Measurements from ENCODE around the gene F12.

DNA sequence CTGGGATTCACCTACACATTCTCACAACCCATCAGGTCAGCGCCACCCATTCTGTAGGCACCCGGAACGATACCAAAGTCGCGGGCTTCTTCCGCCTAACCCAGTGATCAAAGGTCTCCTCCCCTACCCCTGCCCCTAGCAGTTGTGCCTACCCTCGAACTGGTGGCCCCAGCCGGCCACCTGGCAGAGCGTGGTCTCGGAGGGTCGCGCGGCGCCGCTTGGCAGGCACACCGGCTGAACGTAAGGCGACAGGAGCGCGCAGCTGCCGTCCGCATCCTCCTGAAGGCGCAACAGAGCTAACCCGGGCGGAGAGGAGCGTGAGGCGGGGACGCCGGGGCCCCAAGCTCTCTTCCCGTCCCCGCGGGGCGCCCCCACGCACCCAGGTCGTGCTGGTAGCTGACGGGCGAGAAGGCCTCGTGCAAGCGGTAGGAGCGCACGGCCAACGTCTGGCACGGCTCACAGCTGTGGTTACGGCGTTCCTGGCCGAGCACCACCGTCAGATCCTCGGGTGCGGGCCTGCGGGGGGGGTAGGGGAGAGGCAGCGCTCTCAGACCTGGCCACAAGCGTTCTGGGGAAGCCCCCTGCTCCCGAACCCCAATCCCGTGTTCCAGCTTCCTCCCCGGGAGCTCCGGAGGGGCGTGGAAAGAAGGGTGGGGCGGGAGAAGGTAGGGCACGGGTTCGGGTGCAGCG, 6.1 kb downstream of the F12 start:
- TF ChIP-seq POLR2AphosphoS5 (IDR thresholded peaks at IDR 0.05; ENCODE audit: low read depth, low read length) (no peak), GABPA (IDR thresholded peaks at IDR 0.05; ENCODE audit: low read depth) (no peak), TAF1 (IDR thresholded peaks at IDR 0.05; ENCODE audit: borderline replicate concordance, low read depth, low read length) (no peak), CHD2 (IDR thresholded peaks at IDR 0.05; ENCODE audit: low read length, partially characterized antibody) (no peak), RXRA (IDR thresholded peaks at IDR 0.05; ENCODE audit: borderline replicate concordance, low read depth) (no peak)
- TF ChIP-seq, protein P1, sequence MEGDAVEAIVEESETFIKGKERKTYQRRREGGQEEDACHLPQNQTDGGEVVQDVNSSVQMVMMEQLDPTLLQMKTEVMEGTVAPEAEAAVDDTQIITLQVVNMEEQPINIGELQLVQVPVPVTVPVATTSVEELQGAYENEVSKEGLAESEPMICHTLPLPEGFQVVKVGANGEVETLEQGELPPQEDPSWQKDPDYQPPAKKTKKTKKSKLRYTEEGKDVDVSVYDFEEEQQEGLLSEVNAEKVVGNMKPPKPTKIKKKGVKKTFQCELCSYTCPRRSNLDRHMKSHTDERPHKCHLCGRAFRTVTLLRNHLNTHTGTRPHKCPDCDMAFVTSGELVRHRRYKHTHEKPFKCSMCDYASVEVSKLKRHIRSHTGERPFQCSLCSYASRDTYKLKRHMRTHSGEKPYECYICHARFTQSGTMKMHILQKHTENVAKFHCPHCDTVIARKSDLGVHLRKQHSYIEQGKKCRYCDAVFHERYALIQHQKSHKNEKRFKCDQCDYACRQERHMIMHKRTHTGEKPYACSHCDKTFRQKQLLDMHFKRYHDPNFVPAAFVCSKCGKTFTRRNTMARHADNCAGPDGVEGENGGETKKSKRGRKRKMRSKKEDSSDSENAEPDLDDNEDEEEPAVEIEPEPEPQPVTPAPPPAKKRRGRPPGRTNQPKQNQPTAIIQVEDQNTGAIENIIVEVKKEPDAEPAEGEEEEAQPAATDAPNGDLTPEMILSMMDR (IDR thresholded peaks at IDR 0.05), result no peak
- TF ChIP-seq, protein P2, sequence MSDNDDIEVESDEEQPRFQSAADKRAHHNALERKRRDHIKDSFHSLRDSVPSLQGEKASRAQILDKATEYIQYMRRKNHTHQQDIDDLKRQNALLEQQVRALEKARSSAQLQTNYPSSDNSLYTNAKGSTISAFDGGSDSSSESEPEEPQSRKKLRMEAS (IDR thresholded peaks at IDR 0.05; ENCODE audit: low read depth), result no peak
